ENCODE data around the gene ACTL6B. TPM values are rescaled to one million over a fixed set of nuclear protein-coding genes. Genes with fewer than 3 reads are reported as not detected.

ACTL6B gene
- total RNA-seq, 2 experiments from 2014 or later, result not detected

DNA sequence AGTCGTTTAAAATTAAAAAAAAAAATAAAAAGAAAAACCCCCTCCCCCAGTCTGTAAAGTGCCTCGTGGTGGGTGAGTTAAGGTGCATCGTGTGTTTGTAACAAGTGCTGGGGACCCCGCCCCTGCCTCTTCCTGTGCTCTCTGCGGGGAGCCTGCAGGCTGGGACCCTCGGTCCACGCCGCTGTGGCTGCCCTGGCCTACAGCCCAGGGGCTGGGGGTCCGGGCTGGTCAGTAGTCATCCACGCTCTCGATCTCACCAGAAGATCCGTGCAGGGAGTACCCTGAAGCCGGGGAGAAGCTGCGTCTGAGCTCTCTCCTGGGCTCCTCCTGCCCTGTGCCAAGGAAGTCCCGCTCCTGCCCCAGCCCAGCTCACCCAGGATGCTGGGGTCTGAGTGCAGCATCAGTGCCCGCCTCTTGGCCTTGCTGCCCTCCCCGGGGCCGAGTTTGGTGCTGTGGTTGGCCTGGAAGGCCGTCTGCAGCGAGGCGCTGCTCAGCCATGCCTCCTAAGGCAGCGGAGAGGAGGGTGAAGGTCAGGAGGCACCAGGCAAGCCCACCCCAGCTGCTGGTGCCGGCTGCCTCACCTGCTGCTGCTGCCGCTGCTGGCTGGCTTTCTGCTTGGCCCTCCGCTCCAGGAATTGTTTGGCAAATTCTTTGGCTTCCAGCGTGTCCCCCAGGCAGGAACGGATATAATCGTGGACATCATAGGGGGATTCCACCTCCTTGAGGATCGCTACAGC lies 25.4 kb upstream of the ACTL6B start:
- H3K9me3 Mint-ChIP-seq, result no peaks in the 10 kb centered on the region
- CTCF ChIA-PET, result interaction anchor here (1.4 to 2.0 kb wide), 2 partner anchors 24 to 69 kb away, joined by 4 to 8 read pairs; partner anchors contain the start of genes MOSPD3 and POP7
- no peak for DNase-seq
- peaks cover 32% of the 10 kb centered on the region for H3K4me1 Mint-ChIP-seq
- no peaks in the 10 kb centered on the region for H3K27me3 Mint-ChIP-seq
- peaks cover 45% of the 10 kb centered on the region for H3K36me3 Mint-ChIP-seq (ENCODE audit: low read depth)
- no peak overlapping the region for H3K4me3 Mint-ChIP-seq
- POLR2A ChIA-PET, result interaction anchor here (1.3 to 5.4 kb wide), 6 partner anchors 10 to 171 kb away, joined by 3 to 51 read pairs (median 8); partner anchors contain the start of genes FBXO24, GIGYF1, LRCH4 and MOSPD3
- H3K27ac Mint-ChIP-seq, result peak overlapping the region; percentile 21

GRCh38 chr7:100680576-100681271 lies 24.5 kb upstream of the ACTL6B start:
- H3K36me3 Mint-ChIP-seq (ENCODE audit: low read depth), result peaks cover 49% of the 10 kb centered on the region
- H3K4me3 Mint-ChIP-seq, result no peak overlapping the region
- no peak for DNase-seq
- ChIA-PET POLR2A (interaction anchor here (1.0 to 5.4 kb wide), 8 partner anchors 11 to 172 kb away, joined by 3 to 51 read pairs (median 7); partner anchors contain the start of genes FBXO24, GIGYF1, LRCH4 and MOSPD3), CTCF (interaction anchor here (1.1 to 2.0 kb wide), 4 partner anchors 10 to 75 kb away, joined by 3 to 8 read pairs (median 4); partner anchors contain the start of genes MOSPD3 and POP7)
- H3K27ac Mint-ChIP-seq, result peak overlapping the region; percentile 31
- no peaks in the 10 kb centered on the region for H3K27me3 Mint-ChIP-seq
- H3K9me3 Mint-ChIP-seq, result no peaks in the 10 kb centered on the region
- peaks cover 36% of the 10 kb centered on the region for H3K4me1 Mint-ChIP-seq

- Mint-ChIP-seq H3K27me3 (no peaks in the 10 kb centered on the region), H3K4me1 (peaks cover 36% of the 10 kb centered on the region), H3K9me3 (no peaks in the 10 kb centered on the region), H3K4me3 (no peak overlapping the region), H3K27ac (peak overlapping the region; percentile 31), H3K36me3 (ENCODE audit: low read depth) (peaks cover 45% of the 10 kb centered on the region)
- ChIA-PET POLR2A (interaction anchor here (1.0 to 5.4 kb wide), 8 partner anchors 12 to 172 kb away, joined by 3 to 51 read pairs (median 7); partner anchors contain the start of genes FBXO24, GIGYF1, LRCH4 and MOSPD3), CTCF (interaction anchor here (1.1 to 2.0 kb wide), 5 partner anchors 10 to 131 kb away, joined by 3 to 8 read pairs (median 5); partner anchors contain the start of genes MOSPD3 and POP7)
- no peak for DNase-seq
Measured at GRCh38 chr7:100679927-100680575, 23.8 kb upstream of the ACTL6B start.

- DNase-seq, result no peak
- Mint-ChIP-seq H3K27me3 (no peaks in the 10 kb centered on the region), H3K27ac (no peak overlapping the region), H3K4me1 (peaks cover 36% of the 10 kb centered on the region), H3K36me3 (ENCODE audit: low read depth) (peaks cover 50% of the 10 kb centered on the region), H3K9me3 (no peaks in the 10 kb centered on the region), H3K4me3 (no peak overlapping the region)
- ChIA-PET POLR2A (interaction anchor here (1.0 to 5.4 kb wide), 6 partner anchors 13 to 111 kb away, joined by 3 to 51 read pairs (median 6); partner anchors contain the start of genes GIGYF1 and POP7), CTCF (interaction anchor here (1.2 to 2.0 kb wide), 3 partner anchors 11 to 130 kb away, joined by 5 to 8 read pairs (median 5); partner anchors contain the start of gene POP7)
Measured at GRCh38 chr7:100679129-100679926, 23.1 kb upstream of the ACTL6B start.

DNA sequence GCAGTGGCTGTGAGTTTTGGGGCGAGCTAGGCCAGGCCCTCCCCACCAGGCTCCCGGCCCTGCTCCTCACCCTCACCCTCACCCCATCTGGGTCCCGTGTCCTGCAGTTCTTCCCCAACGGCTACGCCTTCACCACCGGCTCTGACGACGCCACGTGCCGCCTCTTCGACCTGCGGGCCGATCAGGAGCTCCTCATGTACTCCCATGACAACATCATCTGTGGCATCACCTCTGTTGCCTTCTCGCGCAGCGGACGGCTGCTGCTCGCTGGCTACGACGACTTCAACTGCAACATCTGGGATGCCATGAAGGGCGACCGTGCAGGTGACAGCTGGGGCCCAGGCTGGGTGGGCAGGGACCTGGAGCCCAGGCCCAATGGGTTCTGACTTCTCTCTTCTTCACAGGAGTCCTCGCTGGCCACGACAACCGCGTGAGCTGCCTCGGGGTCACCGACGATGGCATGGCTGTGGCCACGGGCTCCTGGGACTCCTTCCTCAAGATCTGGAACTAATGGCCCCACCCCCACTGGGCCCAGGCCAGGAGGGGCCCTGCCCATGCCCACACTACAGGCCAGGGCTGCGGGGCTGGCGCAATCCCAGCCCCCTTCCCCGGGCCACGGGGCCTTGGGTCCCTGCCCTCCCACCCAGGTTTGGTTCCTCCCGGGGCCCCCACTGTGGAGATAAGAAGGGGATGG lies 22.2 kb upstream of the ACTL6B start:
- POLR2A ChIA-PET, result interaction anchor here (0.9 to 1.6 kb wide), 4 partner anchors 21 to 73 kb away, joined by 3 to 7 read pairs (median 4); partner anchors contain the start of gene MOSPD3
- Mint-ChIP-seq H3K9me3 (no peaks in the 10 kb centered on the region), H3K4me1 (peaks cover 36% of the 10 kb centered on the region), H3K4me3 (no peak overlapping the region), H3K36me3 (ENCODE audit: low read depth) (peaks cover 54% of the 10 kb centered on the region), H3K27me3 (no peaks in the 10 kb centered on the region), H3K27ac (peak overlapping the region; percentile 71)
- no peak for DNase-seq
- CTCF ChIA-PET, result interaction anchor here (3.9 kb wide), 1 partner anchor 14 kb away, joined by 23 read pairs; no protein-coding TSS in a partner anchor

DNA sequence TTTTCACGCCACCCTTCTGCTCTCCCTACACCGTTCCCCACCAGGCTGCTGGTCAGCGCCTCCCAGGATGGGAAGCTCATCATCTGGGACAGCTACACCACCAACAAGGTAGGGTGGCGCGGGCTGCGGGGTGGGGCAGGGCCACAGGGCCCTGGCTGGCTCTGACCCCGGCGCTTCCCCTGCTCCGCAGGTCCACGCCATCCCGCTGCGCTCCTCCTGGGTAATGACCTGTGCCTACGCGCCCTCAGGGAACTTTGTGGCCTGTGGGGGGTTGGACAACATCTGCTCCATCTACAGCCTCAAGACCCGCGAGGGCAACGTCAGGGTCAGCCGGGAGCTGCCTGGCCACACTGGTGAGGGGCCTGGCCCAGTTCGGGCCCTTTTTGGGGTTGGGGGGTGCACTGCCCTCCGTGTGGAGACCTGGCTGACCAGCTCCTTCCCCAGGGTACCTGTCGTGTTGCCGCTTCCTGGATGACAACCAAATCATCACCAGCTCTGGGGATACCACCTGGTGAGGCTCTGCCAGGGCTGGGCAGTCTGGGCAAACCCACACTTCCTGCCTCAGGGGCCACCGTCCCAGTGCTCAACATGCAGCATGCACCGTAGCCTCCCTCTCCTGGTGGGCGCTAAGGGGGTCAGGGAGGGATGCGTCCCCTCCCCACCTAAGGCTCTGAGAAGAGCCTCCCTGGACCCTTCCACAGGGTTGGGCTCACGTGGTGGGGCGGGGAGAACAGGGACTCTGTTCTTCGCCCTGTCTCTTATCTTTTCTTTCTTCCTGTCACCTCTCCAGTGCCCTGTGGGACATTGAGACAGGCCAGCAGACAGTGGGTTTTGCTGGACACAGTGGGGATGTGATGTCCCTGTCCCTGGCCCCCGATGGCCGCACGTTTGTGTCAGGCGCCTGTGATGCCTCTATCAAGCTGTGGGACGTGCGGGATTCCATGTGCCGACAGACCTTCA lies 21.3 kb upstream of the ACTL6B start:
- Mint-ChIP-seq H3K27me3 (no peaks in the 10 kb centered on the region), H3K9me3 (no peaks in the 10 kb centered on the region), H3K4me3 (peak overlapping the region; percentile 43), H3K4me1 (peaks cover 42% of the 10 kb centered on the region), H3K27ac (peak overlapping the region; percentile 71), H3K36me3 (ENCODE audit: low read depth) (peaks cover 50% of the 10 kb centered on the region)
- CTCF ChIA-PET, result interaction anchor here (0.6 to 3.9 kb wide), 3 partner anchors 12 to 64 kb away, joined by 3 to 23 read pairs (median 5); no protein-coding TSS in a partner anchor
- POLR2A ChIA-PET, result interaction anchor here (0.9 to 3.7 kb wide), 8 partner anchors 12 to 241 kb away, joined by 3 to 30 read pairs (median 6); partner anchors contain the start of genes FBXO24, LRCH4, MOSPD3 and POP7
- no peak for DNase-seq

DNA sequence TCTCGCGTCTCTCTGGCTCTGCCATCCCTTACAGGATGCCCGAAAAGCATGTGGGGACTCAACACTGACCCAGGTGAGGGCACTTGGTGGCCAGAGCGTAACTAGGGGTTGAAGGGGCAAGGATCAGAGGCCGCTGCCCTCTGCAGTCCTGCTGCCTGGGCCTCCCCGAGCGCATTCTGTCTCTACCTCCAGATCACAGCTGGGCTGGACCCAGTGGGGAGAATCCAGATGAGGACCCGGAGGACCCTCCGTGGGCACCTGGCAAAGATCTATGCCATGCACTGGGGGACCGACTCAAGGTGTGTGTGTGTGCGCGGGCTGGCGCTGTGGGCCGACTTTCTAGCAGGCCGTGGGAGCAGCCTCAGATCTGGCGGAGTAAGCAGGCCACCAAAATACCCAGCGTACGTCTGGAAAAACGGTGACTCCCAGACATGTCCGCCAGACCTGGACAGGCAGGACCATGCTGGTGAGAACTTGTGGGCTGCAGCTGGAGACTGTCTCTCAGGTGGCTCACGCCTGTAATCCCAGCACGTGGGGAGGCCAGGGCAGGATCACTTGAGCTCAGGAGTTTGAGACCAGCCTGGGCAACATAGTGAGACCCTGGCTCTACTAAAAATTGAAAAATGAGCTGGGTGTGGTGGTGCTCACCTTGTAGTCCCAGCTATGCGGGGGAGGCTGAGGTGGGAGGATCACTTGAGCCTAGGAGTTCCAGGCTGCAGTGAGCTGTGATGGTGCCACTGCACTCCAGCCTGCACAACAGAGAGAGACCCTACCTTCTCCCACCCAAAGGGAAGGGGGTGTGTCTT lies 20.5 kb upstream of the ACTL6B start:
- Mint-ChIP-seq H3K4me3 (peak overlapping the region; percentile 87), H3K27ac (peak overlapping the region; percentile 93), H3K27me3 (no peaks in the 10 kb centered on the region), H3K36me3 (ENCODE audit: low read depth) (peaks cover 45% of the 10 kb centered on the region), H3K9me3 (no peaks in the 10 kb centered on the region), H3K4me1 (peaks cover 41% of the 10 kb centered on the region)
- ChIA-PET POLR2A (interaction anchor here (0.5 to 4.5 kb wide), 12 partner anchors 13 to 240 kb away, joined by 3 to 38 read pairs (median 6); partner anchors contain the start of genes FBXO24, LRCH4, MOSPD3 and POP7), CTCF (interaction anchor here (0.6 to 3.9 kb wide), 4 partner anchors 13 to 63 kb away, joined by 3 to 23 read pairs (median 6); partner anchors contain the start of gene POP7)
- DNase-seq, result no peak

GRCh38 chr7:100675581-100676350 lies 19.5 kb upstream of the ACTL6B start:
- peaks cover 43% of the 10 kb centered on the region for H3K36me3 Mint-ChIP-seq (ENCODE audit: low read depth)
- peak; percentile 92 for DNase-seq
- H3K4me3 Mint-ChIP-seq, result peak overlapping the region; percentile 87
- peaks cover 37% of the 10 kb centered on the region for H3K4me1 Mint-ChIP-seq
- H3K27ac Mint-ChIP-seq, result peak overlapping the region; percentile 93
- no peaks in the 10 kb centered on the region for H3K9me3 Mint-ChIP-seq
- H3K27me3 Mint-ChIP-seq, result peaks cover 7% of the 10 kb centered on the region
- ChIA-PET CTCF (interaction anchor here (1.3 to 3.9 kb wide), 5 partner anchors 14 to 43 kb away, joined by 4 to 23 read pairs (median 6); partner anchors contain the start of gene POP7), POLR2A (interaction anchor here (0.5 to 4.5 kb wide), 14 partner anchors 15 to 239 kb away, joined by 3 to 38 read pairs (median 5); partner anchors contain the start of genes FBXO24, LRCH4, MOSPD3 and POP7)

DNA sequence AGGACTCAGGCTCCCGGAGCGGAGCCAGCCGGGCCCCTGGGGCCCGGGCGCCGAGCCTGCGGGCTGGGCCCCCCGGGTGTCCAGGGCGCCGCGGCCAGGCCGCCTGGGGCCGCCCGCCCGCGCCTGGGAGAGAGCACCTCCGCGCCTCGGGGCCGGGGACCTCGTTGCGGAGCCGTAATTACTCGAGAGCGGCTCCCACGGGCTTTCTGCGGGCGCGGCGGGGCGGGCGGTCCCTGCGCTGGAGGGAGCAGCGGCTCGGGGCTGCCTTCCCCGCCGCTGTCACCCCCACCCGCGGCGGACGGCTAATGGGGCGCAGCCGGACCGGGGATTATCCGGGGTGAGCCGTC lies 18.8 kb upstream of the ACTL6B start:
- CTCF ChIA-PET, result interaction anchor here (1.3 to 3.9 kb wide), 5 partner anchors 17 to 63 kb away, joined by 3 to 23 read pairs (median 6); partner anchors contain the start of genes MOSPD3 and POP7
- POLR2A ChIA-PET, result interaction anchor here (0.6 to 4.5 kb wide), 14 partner anchors 16 to 136 kb away, joined by 3 to 38 read pairs (median 4); partner anchors contain the start of genes AGFG2, FBXO24, LRCH4 and MOSPD3
- no peaks in the 10 kb centered on the region for H3K9me3 Mint-ChIP-seq
- H3K27ac Mint-ChIP-seq, result peak overlapping the region; percentile 93
- DNase-seq, result no peak
- H3K4me3 Mint-ChIP-seq, result peak overlapping the region; percentile 98
- H3K4me1 Mint-ChIP-seq, result peaks cover 31% of the 10 kb centered on the region
- peaks cover 41% of the 10 kb centered on the region for H3K36me3 Mint-ChIP-seq (ENCODE audit: low read depth)
- H3K27me3 Mint-ChIP-seq, result peaks cover 7% of the 10 kb centered on the region
